CD4-positive, alpha-beta T cell treated with Interleukin-4 for 1 hour (primary cell): ENCODE measurements around the gene ATOSB.
"Not testable (repeated sequence)": the region's sequence is repeated elsewhere in the genome, so short reads cannot be mapped to it uniquely, and the experiment has no call there.

Source experiments
- DNase-seq, 2 donors: peaks; one replicate each; pipeline ENCODE4 v3.0.0-alpha.2; 2020 to 2022

ATOSB gene

DNA sequence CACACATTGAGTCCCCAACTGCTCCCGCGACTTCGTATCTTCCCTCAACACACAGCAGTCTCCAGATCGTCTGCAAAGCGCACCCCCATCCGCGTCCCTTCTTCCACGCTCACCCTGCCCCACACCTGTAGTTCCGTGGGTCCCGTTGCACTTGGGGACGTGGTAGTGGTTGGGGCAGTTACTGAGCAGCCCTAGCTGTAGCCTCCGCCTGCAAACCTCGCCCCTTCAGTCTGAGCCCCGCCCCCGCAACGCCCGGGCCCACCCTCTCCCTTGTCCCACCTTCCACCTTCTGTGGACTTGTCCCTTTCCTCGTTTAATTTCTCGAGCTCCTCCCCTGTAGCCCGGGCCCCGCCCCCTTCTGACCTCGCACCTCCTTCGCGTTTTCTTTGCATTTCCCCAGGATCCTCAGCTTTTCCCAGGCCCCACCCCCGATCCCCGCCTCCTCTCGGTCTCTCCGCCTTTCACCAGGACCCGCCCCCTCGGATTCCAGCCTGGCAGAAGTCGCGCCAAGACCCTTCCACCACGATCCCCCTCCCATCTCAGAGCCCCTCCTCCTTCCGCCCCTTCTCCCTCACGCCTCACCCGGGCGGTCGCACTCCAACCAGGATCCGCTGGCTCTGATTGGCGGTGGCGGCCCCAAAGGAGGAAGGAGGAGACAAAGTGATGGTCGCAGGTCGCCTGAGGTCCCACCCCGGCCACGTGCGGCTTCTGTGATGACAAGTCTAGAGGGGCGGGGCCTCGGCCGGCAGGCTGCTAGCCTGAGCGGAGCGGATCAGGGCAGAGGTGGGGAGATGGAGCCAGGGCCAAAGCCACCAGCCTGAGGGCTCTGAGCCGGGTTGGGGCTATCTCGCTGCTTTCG lies at the start of gene ATOSB:
Gene ATOSB, minus strand, starts transcription at position 183 of the 859 bp plus-strand sequence. CDS start 7,588 bp downstream, outside the sequence.
- DNase-seq: peak; percentile 94 to 95

- DNase-seq: no peak
Observed at GRCh38 chr9:35164711-35165110, 49.0 kb upstream of the ATOSB start.

- no peak for DNase-seq
Observed at GRCh38 chr9:35163413-35163812, 47.8 kb upstream of the ATOSB start.

GRCh38 chr9:35162605-35163315 lies 47.1 kb upstream of the ATOSB start:
- DNase-seq: no peak

- DNase-seq: peak; percentile 78 to 82
Observed at GRCh38 chr9:35161713-35162604, 46.3 kb upstream of the ATOSB start, which contains the start of gene UNC13B. UNC13B (plus strand) TSS chr9:35162009; CDS start chr9:35162284, 275 bp downstream.

- DNase-seq: no peak
Observed at GRCh38 chr9:35158501-35159280, 43.0 kb upstream of the ATOSB start.

DNA sequence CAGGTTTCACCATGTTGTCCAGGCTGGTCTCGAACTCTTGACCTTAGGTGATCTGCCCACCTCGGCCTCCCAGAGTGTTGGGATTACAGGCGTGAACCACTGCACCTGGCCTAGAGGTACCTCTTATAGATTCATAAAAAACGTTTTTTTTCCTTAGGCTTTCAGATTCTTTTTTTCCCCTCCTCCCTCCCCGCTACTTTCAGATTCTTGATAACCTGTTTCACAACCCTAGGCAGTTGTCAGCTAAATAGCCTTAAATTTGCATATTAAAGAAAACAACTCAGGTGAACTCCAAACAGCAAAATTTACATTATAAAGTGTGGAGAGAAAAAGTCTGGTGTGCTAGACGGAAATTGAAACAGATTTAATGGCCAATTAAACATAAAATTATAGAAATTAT lies 42.2 kb upstream of the ATOSB start:
- not testable (repeated sequence) for DNase-seq

GRCh38 chr9:35156781-35157180 lies 41.1 kb upstream of the ATOSB start:
- DNase-seq: no peak

- DNase-seq: no peak
Observed at GRCh38 chr9:35152926-35153325, 37.3 kb upstream of the ATOSB start.

- DNase-seq: not testable (repeated sequence)
Observed at GRCh38 chr9:35147941-35148563, 32.4 kb upstream of the ATOSB start.

- no peak for DNase-seq
Observed at GRCh38 chr9:35142037-35142436, 26.4 kb upstream of the ATOSB start.

- no peak for DNase-seq
Observed at GRCh38 chr9:35140093-35140492, 24.4 kb upstream of the ATOSB start.

- DNase-seq: no peak
Observed at GRCh38 chr9:35136866-35137265, 21.2 kb upstream of the ATOSB start.

DNA sequence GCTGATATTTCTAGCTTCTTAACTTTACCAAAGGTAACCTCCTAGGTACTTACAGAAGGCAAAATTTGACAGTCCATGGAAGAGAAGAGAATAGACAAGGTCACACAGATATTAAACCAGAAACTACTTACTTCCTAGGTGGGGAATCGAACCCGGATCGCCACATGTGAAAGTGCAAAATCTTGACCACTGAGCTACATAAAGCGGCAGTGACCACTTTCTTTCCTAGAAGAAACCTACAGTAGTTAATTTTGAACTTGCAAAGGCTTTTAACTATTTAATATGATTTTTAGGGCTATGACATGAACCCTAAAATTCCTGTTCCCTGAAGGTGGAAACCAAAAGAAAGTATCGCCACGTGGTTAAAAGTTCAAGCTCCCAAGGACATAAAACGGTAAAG lies 20.3 kb upstream of the ATOSB start:
- no peak for DNase-seq

DNA sequence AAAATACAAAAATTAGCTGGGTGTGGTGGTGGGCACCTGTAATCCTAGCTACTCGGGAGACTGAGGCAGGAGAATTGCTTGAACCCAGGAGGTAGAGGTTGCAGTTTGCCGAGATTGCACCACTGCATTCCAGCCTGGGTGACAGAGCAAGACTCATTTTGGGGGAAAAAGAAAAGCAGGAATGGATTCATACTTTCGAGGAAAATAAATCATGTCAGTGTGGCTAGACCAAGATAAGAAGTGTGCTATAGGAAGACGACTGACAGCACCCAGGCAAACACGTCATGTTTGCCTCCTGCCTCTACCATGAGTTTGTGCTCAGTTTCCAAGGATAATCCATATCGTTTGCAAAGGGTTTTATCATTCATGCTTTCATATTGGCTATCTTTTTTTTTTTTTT lies 19.3 kb upstream of the ATOSB start:
- no peak for DNase-seq

- DNase-seq: peak; percentile 92
Observed at GRCh38 chr9:35116898-35117551, 1.4 kb upstream of the ATOSB start.

- DNase-seq: no peak
Observed at GRCh38 chr9:35116539-35116897, 856 bp upstream of the ATOSB start.

GRCh38 chr9:35114840-35115628 lies 628 bp downstream of the ATOSB start:
- DNase-seq: peak; percentile 53 to 54

GRCh38 chr9:35114113-35114839 lies 1.4 kb downstream of the ATOSB start:
- DNase-seq: peak; percentile 89 to 90
